Ishikawa (cell line): ENCODE data around the gene CA10.

Source experiments
- CEBPB ChIP-seq: IDR thresholded peaks from 2 replicates; pipeline ENCODE4 v1.6.1; 2012
- CREB1 ChIP-seq: IDR thresholded peaks from 2 replicates; pipeline ENCODE4 v1.6.1; 2012; ENCODE audit warnings: low read depth
- EGR1 ChIP-seq: IDR thresholded peaks from 2 replicates; pipeline ENCODE4 v1.6.1; 2012
- EP300 ChIP-seq: IDR thresholded peaks from 2 replicates; pipeline ENCODE4 v1.6.1; 2012; ENCODE audit warnings: borderline replicate concordance
- FOXM1 ChIP-seq: IDR thresholded peaks from 2 replicates; pipeline ENCODE4 v1.6.1; 2012; ENCODE audit warnings: low read depth, borderline replicate concordance
- NFIC ChIP-seq: IDR thresholded peaks from 2 replicates; pipeline ENCODE4 v1.6.1; 2012
- RAD21 ChIP-seq: IDR thresholded peaks from 2 replicates; pipeline ENCODE4 v1.6.1; 2012; ENCODE audit warnings: low read depth
- TAF1 ChIP-seq: IDR thresholded peaks from 2 replicates; pipeline ENCODE4 v1.6.1; 2012; ENCODE audit warnings: low read depth, mild to moderate bottlenecking
- TCF12 ChIP-seq: IDR thresholded peaks from 2 replicates; pipeline ENCODE4 v1.6.1; 2012; ENCODE audit warnings: low read depth
- TEAD4 ChIP-seq: IDR thresholded peaks from 2 replicates; pipeline ENCODE4 v1.6.1; 2012
- YY1 ChIP-seq: IDR thresholded peaks from 2 replicates; pipeline ENCODE4 v1.6.1; 2012; ENCODE audit warnings: low read depth
- ZBTB7A ChIP-seq: IDR thresholded peaks from 2 replicates; pipeline ENCODE4 v1.6.1; 2012; ENCODE audit warnings: low read depth
- TF ChIP-seq, protein P1 (sequence below): IDR thresholded peaks from 2 replicates; pipeline ENCODE4 v1.6.1; 2012
- TF ChIP-seq, protein P2 (sequence below): IDR thresholded peaks from 2 replicates; pipeline ENCODE4 v1.6.1; 2012; ENCODE audit warnings: low read depth, mild to moderate bottlenecking
- TF ChIP-seq, protein P3 (sequence below): IDR thresholded peaks from 2 replicates; pipeline ENCODE4 v1.6.1; 2012

The CA10 gene

DNA sequence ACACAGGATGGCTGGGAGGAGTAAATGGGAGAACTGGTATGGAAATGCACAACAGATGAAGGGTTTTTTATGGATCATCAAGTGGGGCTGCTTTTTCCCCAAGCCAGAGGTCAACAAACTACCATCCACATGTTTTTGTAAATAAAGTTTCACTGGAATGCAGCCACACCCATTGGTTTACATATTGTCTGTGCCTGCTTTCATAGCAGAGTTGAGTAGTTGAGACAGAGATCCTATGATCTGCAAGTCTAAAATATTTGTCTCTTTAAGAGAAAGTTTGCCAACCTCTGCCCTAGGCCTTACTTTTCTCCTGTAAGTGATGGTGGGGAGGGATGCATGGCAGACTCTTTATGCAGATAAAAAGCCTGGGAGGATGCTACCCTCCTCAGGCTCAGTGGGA lies 341.4 kb downstream of the CA10 start:
- TF ChIP-seq ZBTB7A (no peak), CEBPB (no peak), EGR1 (no peak), CREB1 (no peak), YY1 (no peak), TEAD4 (no peak), EP300 (no peak), NFIC (no peak), TAF1 (no peak), TCF12 (no peak), RAD21 (no peak), FOXM1 (no peak)
- TF ChIP-seq, protein P1, sequence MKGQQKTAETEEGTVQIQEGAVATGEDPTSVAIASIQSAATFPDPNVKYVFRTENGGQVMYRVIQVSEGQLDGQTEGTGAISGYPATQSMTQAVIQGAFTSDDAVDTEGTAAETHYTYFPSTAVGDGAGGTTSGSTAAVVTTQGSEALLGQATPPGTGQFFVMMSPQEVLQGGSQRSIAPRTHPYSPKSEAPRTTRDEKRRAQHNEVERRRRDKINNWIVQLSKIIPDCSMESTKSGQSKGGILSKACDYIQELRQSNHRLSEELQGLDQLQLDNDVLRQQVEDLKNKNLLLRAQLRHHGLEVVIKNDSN: no peak

- TF ChIP-seq RAD21: no peak
- TF ChIP-seq EP300: no peak
- TF ChIP-seq CEBPB: no peak
- TF ChIP-seq, protein P2, sequence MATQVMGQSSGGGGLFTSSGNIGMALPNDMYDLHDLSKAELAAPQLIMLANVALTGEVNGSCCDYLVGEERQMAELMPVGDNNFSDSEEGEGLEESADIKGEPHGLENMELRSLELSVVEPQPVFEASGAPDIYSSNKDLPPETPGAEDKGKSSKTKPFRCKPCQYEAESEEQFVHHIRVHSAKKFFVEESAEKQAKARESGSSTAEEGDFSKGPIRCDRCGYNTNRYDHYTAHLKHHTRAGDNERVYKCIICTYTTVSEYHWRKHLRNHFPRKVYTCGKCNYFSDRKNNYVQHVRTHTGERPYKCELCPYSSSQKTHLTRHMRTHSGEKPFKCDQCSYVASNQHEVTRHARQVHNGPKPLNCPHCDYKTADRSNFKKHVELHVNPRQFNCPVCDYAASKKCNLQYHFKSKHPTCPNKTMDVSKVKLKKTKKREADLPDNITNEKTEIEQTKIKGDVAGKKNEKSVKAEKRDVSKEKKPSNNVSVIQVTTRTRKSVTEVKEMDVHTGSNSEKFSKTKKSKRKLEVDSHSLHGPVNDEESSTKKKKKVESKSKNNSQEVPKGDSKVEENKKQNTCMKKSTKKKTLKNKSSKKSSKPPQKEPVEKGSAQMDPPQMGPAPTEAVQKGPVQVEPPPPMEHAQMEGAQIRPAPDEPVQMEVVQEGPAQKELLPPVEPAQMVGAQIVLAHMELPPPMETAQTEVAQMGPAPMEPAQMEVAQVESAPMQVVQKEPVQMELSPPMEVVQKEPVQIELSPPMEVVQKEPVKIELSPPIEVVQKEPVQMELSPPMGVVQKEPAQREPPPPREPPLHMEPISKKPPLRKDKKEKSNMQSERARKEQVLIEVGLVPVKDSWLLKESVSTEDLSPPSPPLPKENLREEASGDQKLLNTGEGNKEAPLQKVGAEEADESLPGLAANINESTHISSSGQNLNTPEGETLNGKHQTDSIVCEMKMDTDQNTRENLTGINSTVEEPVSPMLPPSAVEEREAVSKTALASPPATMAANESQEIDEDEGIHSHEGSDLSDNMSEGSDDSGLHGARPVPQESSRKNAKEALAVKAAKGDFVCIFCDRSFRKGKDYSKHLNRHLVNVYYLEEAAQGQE: no peak
Measured at GRCh38 chr17:51815097-51815496, 343.4 kb downstream of the CA10 start.

- no peak for TF ChIP-seq EP300
- TF ChIP-seq TEAD4: no peak
- TF ChIP-seq TCF12: no peak
- no peak for TF ChIP-seq TAF1
- TF ChIP-seq FOXM1: no peak
- TF ChIP-seq, protein P2: no peak
- TF ChIP-seq RAD21: no peak
- TF ChIP-seq, protein P3, sequence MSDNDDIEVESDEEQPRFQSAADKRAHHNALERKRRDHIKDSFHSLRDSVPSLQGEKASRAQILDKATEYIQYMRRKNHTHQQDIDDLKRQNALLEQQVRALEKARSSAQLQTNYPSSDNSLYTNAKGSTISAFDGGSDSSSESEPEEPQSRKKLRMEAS: no peak
- TF ChIP-seq CREB1: no peak
- no peak for TF ChIP-seq ZBTB7A
- no peak for TF ChIP-seq NFIC
- TF ChIP-seq EGR1: no peak
- no peak for TF ChIP-seq CEBPB
- TF ChIP-seq, protein P1: no peak
- no peak for TF ChIP-seq YY1
Measured at GRCh38 chr17:51814521-51814920, 344.0 kb downstream of the CA10 start.

- TF ChIP-seq TAF1 (no peak), ZBTB7A (no peak), TEAD4 (no peak), YY1 (no peak), CEBPB (no peak), CREB1 (no peak), TCF12 (no peak), NFIC (no peak), EP300 (no peak), RAD21 (no peak), FOXM1 (no peak), EGR1 (no peak)
- TF ChIP-seq, protein P1: no peak
- TF ChIP-seq, protein P2: no peak
- TF ChIP-seq, protein P3: no peak
Measured at GRCh38 chr17:51813784-51814174, 344.7 kb downstream of the CA10 start.
